Esophagus muscularis mucosa (tissue), 3 donors: Measurements from ENCODE around the gene LRRC43.

Experiments
- CTCF ChIP-seq, 3 experiments: fragments of 200-600 bp in 2 of 3; fragments of 450-650 bp in 1 of 3; sonication (generic) in 2 of 3; IDR thresholded peaks; one replicate each; pipeline ENCODE4 v1.5.1; 2017 to 2019; ENCODE audit warnings: antibody characterized with exemption in 3 of 3, mild to moderate bottlenecking in 2 of 3, moderate library complexity in 1 of 3
- POLR2A ChIP-seq: fragments of 450-650 bp; IDR thresholded peaks from one replicate; pipeline ENCODE4 v1.6.1; 2017; ENCODE audit warnings: antibody characterized with exemption, moderate library complexity, mild to moderate bottlenecking, low read depth

GRCh38 chr12:122183588-122183940 is 641 bp downstream of the LRRC43 start:
- TF ChIP-seq POLR2A = no peak
- no peak for TF ChIP-seq CTCF (IDR thresholded peaks at IDR 0.05)
